GM21423 (cell line): ENCODE data around the gene ASB17.
"Not testable (repeated sequence)": the region's sequence is repeated elsewhere in the genome, so short reads cannot be mapped to it uniquely, and the experiment has no call there.

Source experiments
- ATAC-seq: cut with Tn5 transposase; IDR thresholded peaks from one replicate; pipeline ENCODE4 v1.9.1; 2021; ENCODE audit warnings: mild to moderate bottlenecking, moderate library complexity; ENCODE audit not compliant: unreplicated experiment

ASB17 gene

GRCh38 chr1:75932304-75932703, at the start of gene ASB17:
TSS of gene ASB17 (minus strand) at chr1:75932404. CDS start at chr1:75932291, 113 bp downstream.
- ATAC-seq = no peak

GRCh38 chr1:75980972-75981897, 49.0 kb upstream of the ASB17 start:
- ATAC-seq = peak; percentile 47

- no peak for ATAC-seq
These were observed 38.4 kb upstream of the ASB17 start for GRCh38 chr1:75970631-75971030.

- no peak for ATAC-seq
These were observed 37.3 kb upstream of the ASB17 start for GRCh38 chr1:75969550-75969949.

- no peak for ATAC-seq
These were observed 35.5 kb upstream of the ASB17 start for GRCh38 chr1:75967719-75968118.

- ATAC-seq = no peak
These were observed 32.7 kb upstream of the ASB17 start for GRCh38 chr1:75964760-75965408.

GRCh38 chr1:75964110-75964759, 32.0 kb upstream of the ASB17 start:
- not testable (repeated sequence) for ATAC-seq

GRCh38 chr1:75954586-75954985, 22.4 kb upstream of the ASB17 start:
- no peak for ATAC-seq

GRCh38 chr1:75953461-75953860, 21.3 kb upstream of the ASB17 start:
- ATAC-seq = no peak

GRCh38 chr1:75952016-75952415, 19.8 kb upstream of the ASB17 start:
- no peak for ATAC-seq

GRCh38 chr1:75950176-75950575, 18.0 kb upstream of the ASB17 start:
- ATAC-seq = no peak

- not testable (repeated sequence) for ATAC-seq
These were observed 10.8 kb upstream of the ASB17 start for GRCh38 chr1:75943037-75943436.

GRCh38 chr1:75937034-75937433, 4.8 kb upstream of the ASB17 start:
- no peak for ATAC-seq

- ATAC-seq = no peak
These were observed 9.5 kb downstream of the ASB17 start for GRCh38 chr1:75922698-75923097.

- no peak for ATAC-seq
These were observed 15.4 kb downstream of the ASB17 start for GRCh38 chr1:75916834-75917233.

- ATAC-seq = no peak
These were observed 23.5 kb downstream of the ASB17 start for GRCh38 chr1:75908717-75909152.

GRCh38 chr1:75901371-75901770, 30.8 kb downstream of the ASB17 start:
- no peak for ATAC-seq

GRCh38 chr1:75884437-75884836, 47.8 kb downstream of the ASB17 start:
- ATAC-seq = no peak

GRCh38 chr1:75879985-75880384, 52.2 kb downstream of the ASB17 start:
- no peak for ATAC-seq

- ATAC-seq = no peak
These were observed 61.3 kb downstream of the ASB17 start for GRCh38 chr1:75870951-75871350.
